Hematopoietic multipotent progenitor cell treated with erythropoietin and hydrocortisone succinate and interleukin-3 and kit ligand, for 6 days (in vitro differentiated cells): ENCODE results near the gene TMEM127.

ENCODE experiments used
- DNase-seq: peaks from one replicate; pipeline ENCODE4 v3.0.0-alpha.2; 2015

The TMEM127 gene

DNA sequence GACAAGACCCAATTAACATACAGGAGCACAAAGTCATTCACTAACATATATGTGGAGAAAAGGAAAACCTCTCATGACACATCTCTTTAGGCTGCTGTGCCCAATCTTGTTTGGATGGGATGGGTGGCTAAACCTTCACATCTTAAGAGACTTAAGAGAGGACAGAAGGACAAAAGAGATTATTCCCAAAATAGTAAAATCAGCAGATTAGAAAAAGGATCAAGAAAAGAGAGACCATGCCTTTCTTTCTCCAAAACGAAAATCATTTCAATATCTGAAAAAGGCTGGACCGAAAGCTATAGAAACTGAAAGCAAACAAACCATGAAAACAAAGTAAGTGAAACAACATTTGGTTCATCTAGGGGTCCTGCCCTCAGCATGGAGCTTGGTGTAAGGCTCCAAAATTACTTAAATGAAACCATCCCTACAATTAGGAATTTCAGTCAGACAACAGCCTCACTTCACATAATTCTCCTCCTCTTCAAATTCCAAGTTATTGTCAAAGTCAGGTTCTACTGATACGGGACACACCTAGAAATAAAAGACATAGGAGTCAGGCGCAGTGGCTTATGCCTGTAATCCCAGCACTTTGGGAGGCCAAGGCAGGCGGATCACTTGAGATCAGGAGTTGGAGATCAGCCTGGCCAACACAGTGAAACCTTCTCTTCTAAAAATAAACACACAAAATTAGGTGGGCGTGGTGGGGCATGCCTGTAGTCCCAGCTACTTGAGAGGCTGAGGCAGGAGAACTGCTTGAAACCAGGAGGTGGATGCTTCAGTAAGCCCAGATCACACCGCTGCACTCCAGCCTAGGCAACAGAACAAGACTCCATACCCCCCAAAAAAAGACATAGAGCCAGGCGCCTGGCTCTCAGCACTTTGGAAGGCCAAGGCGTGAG, 62.4 kb downstream of the TMEM127 start:
- DNase-seq, result no peak

GRCh38 chr2:96202152-96202854, 63.5 kb downstream of the TMEM127 start:
- DNase-seq, result no peak

GRCh38 chr2:96201338-96201737, 64.5 kb downstream of the TMEM127 start:
- DNase-seq, result no peak

DNA sequence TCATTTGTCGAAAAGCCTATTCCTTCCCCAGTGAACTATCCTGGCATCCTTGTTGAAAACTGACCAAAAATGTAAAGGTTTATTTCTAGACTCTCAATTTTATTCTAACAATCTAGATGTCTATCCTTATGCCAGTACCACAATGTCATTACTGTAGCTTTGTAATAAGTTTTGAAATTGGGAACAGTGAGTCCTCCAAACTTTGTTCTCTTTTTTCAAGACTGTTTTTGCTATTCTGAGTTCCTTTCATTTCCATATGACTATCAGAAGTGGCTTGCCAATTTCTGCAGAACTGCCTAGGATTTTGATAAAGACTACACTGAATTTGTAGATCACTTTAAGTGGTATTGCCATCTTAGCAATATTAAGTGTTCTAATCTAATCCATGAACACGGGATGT, 66.9 kb downstream of the TMEM127 start:
- DNase-seq, result no peak
